GM12875 (cell line): ENCODE measurements around the gene EPX.

ENCODE experiments used
- H3K4me3 ChIP-seq: one replicate; pipeline ENCODE4 v1.5.1; 2011; ENCODE audit warnings: low read depth, low read length, control low read depth
- TF ChIP-seq, protein P1 (sequence below): IDR thresholded peaks from 2 replicates; pipeline ENCODE4 v1.5.1; 2011; ENCODE audit warnings: low read depth, mild to moderate bottlenecking, control low read depth, inconsistent platforms, low read length, moderate library complexity, borderline replicate concordance; ENCODE audit not compliant: insufficient read depth

Gene EPX

DNA sequence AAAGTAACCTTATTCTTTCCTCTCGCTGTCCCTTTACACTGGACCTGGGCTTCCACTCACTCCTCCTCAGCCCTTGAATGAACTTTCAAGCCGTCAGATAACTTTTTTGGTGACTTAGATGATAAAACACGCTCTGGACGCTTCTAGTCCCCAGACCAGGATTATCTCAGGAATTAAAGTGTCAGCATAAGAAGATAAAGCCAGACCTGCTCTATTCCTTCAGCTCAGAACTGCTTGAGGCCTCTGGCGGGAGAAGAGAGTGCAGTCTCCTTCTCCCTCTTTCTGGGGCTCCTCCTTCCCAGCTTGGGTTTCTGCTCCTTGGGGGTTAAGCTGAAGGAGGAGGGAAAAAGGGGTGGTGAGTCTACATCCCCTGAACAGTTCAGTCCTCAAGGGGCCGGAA lies 52.4 kb downstream of the EPX start:
- TF ChIP-seq, protein P1, sequence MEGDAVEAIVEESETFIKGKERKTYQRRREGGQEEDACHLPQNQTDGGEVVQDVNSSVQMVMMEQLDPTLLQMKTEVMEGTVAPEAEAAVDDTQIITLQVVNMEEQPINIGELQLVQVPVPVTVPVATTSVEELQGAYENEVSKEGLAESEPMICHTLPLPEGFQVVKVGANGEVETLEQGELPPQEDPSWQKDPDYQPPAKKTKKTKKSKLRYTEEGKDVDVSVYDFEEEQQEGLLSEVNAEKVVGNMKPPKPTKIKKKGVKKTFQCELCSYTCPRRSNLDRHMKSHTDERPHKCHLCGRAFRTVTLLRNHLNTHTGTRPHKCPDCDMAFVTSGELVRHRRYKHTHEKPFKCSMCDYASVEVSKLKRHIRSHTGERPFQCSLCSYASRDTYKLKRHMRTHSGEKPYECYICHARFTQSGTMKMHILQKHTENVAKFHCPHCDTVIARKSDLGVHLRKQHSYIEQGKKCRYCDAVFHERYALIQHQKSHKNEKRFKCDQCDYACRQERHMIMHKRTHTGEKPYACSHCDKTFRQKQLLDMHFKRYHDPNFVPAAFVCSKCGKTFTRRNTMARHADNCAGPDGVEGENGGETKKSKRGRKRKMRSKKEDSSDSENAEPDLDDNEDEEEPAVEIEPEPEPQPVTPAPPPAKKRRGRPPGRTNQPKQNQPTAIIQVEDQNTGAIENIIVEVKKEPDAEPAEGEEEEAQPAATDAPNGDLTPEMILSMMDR: no peak
- H3K4me3 ChIP-seq: no peak overlapping the region

DNA sequence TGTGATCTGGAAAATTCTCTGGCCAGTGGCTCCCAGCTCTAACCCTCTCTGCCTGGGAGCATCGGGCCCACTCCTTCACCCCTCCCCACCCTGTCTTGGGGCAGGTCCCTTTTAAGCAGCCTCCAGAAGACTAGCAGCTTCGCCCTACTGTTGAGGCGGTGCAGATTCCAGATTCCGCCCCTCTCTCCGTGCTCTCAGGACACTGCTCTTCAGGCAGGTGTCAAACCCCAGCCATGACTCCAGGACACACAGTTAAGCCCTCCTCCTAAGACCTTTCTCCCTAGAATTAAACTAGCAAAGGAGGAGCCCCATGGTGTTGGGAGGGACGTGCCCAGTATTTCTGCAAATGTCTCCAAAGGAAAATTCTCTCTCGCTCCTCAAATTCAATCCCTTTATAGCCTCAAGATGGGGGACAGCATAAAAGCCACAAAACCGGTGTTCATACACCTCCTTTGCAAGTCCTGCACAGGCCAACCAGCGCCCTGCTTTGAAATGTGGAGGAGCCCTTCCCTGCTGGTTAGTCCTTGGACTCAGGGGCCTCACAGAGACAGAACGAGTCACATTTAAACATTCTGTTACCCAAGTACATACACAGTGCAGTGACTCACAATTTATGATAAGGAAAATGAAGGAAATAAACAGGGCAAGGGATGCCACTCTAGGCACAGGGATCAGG lies 53.0 kb downstream of the EPX start:
- TF ChIP-seq, protein P1: no peak

GRCh38 chr17:58246104-58246740 lies 53.7 kb downstream of the EPX start:
- TF ChIP-seq, protein P1: no peak
- no peak overlapping the region for H3K4me3 ChIP-seq

More for the DNA sequence above, 53.0 kb downstream of the EPX start:
- H3K4me3 ChIP-seq: no peak overlapping the region

- H3K4me3 ChIP-seq: no peak overlapping the region
- TF ChIP-seq, protein P1: no peak
Measured at GRCh38 chr17:58246781-58247180, 54.3 kb downstream of the EPX start.

GRCh38 chr17:58247511-58248363 lies 55.2 kb downstream of the EPX start:
- TF ChIP-seq, protein P1: no peak
- H3K4me3 ChIP-seq: no peak overlapping the region

GRCh38 chr17:58248955-58249269 lies 56.4 kb downstream of the EPX start:
- TF ChIP-seq, protein P1: no peak
- no peak overlapping the region for H3K4me3 ChIP-seq
